H1 (cell line): ENCODE measurements around the gene RAD54L. TPM values are rescaled to one million over a fixed set of nuclear protein-coding genes. Genes with fewer than 3 reads are reported as not detected.
A peak's percentile ranks its signal among the peaks of the same experiment; 100 is the strongest.

Source experiments
- CTCF ChIA-PET: fragments of 300-600 bp; sonication (Branson Sonifier 250); formaldehyde crosslinking; loops from one replicate; lab custom pipeline; 2021; ENCODE audit not compliant: partially characterized antibody; lab: Charles Lee
- POLR2A ChIA-PET: fragments of 300-600 bp; sonication (Branson Sonifier 250); formaldehyde crosslinking; loops from one replicate; lab custom pipeline; 2021; ENCODE audit warnings: inconsistent platforms; ENCODE audit not compliant: partially characterized antibody; lab: Charles Lee
- DNase-seq, 2 experiments: peaks; one replicate each; pipeline versions ENCODE4 v3.0.0 to v3.0.0-alpha.2; 2010 to 2022; ENCODE audit warnings: low spot score in 2 of 2, low read depth in 1 of 2, mixed read lengths in 1 of 2
- FAIRE-seq: peaks from 2 replicates; lab custom pipeline; 2011; peaks lifted over from hg19 to GRCh38; lab: Jason Lieb, UNC
- H2AFZ ChIP-seq: 2 replicates; pipeline ENCODE4 v1.8.1; 2012; ENCODE audit warnings: low read length, inconsistent platforms
- H2AK5ac ChIP-seq: 2 replicates; pipeline ENCODE4 v1.6.1; 2013; ENCODE audit warnings: low read depth, low read length
- H2BK120ac ChIP-seq: replicated peaks from 2 replicates; pipeline ENCODE3; 2013; ENCODE audit warnings: low read depth, low read length, inconsistent platforms
- H2BK12ac ChIP-seq: 2 replicates; pipeline ENCODE4 v1.6.1; 2013; ENCODE audit warnings: low read depth, low read length
- H2BK15ac ChIP-seq: 2 replicates; pipeline ENCODE4 v1.6.1; 2013; ENCODE audit warnings: low read length
- H2BK20ac ChIP-seq: 2 replicates; pipeline ENCODE4 v1.6.1; 2013; ENCODE audit warnings: low read length
- H2BK5ac ChIP-seq: 2 replicates; pipeline ENCODE4 v1.6.1; 2013; ENCODE audit warnings: low read depth, low read length
- H3K14ac ChIP-seq: 2 replicates; pipeline ENCODE4 v1.6.1; 2013; ENCODE audit warnings: inconsistent platforms; ENCODE audit not compliant: insufficient read length
- H3K18ac ChIP-seq: 2 replicates; pipeline ENCODE4 v1.6.1; 2013; ENCODE audit warnings: low read length; ENCODE audit errors: extremely low read depth
- H3K23ac ChIP-seq: 2 replicates; pipeline ENCODE4 v1.6.1; 2013; ENCODE audit warnings: inconsistent platforms; ENCODE audit not compliant: insufficient read length
- H3K23me2 ChIP-seq: 2 replicates; pipeline ENCODE4 v1.6.1; 2013; ENCODE audit warnings: low read depth, low read length
- H3K27ac ChIP-seq: 2 replicates; pipeline ENCODE4 v1.6.1; 2011; ENCODE audit warnings: low read depth, low read length, inconsistent platforms
- H3K27me3 ChIP-seq, 4 experiments: replicated peaks in 1 of 4; 1 replicate in 1 of 4; 2 replicates in 3 of 4; pipeline versions ENCODE4 v1.6.1 to v1.8.1; 2011 to 2013; ENCODE audit warnings: low read length in 3 of 4, mild to moderate bottlenecking in 3 of 4, inconsistent platforms in 2 of 4, mixed read lengths in 2 of 4, moderate library complexity in 1 of 4; ENCODE audit not compliant: control insufficient read depth in 3 of 4, insufficient read depth in 3 of 4; ENCODE audit errors: extremely low read depth in 1 of 4
- H3K36me3 ChIP-seq, 4 experiments: 2 replicates each; pipeline versions ENCODE4 v1.6.1 to v1.8.1; 2011 to 2013; ENCODE audit warnings: mild to moderate bottlenecking in 4 of 4, low read length in 3 of 4, moderate library complexity in 2 of 4, control low read depth in 1 of 4, inconsistent platforms in 1 of 4; ENCODE audit not compliant: insufficient read depth in 4 of 4, control insufficient read depth in 2 of 4
- H3K4ac ChIP-seq: replicated peaks from 2 replicates; pipeline ENCODE3; 2013; ENCODE audit warnings: low read length, low read depth, mixed read lengths, inconsistent platforms; ENCODE audit not compliant: insufficient read length
- H3K4me1 ChIP-seq, 4 experiments: replicated peaks in 1 of 4; 1 replicate in 1 of 4; 2 replicates in 3 of 4; pipeline versions ENCODE4 v1.6.1 to v1.8.1; 2011 to 2013; ENCODE audit warnings: low read length in 3 of 4, inconsistent platforms in 2 of 4, mixed read lengths in 1 of 4; ENCODE audit not compliant: insufficient read depth in 4 of 4, control insufficient read depth in 3 of 4
- H3K4me2 ChIP-seq, 2 experiments: 2 replicates each; pipeline versions ENCODE4 v1.6.1 to v1.8.1; 2011 to 2013; ENCODE audit warnings: low read depth in 2 of 2, low read length in 2 of 2, control low read depth in 1 of 2, inconsistent platforms in 1 of 2, mild to moderate bottlenecking in 1 of 2; ENCODE audit not compliant: insufficient read depth in 1 of 2
- H3K4me3 ChIP-seq, 4 experiments: fragments of 200-600, 300-600 bp in 1 of 4; sonication (generic), shearing (Covaris generic), sonication (Bioruptor Twin) in 1 of 4; 2 replicates each; pipeline versions ENCODE4 v1.5.1 to v1.8.1; 2011 to 2016; ENCODE audit warnings: low read length in 4 of 4, low read depth in 3 of 4, control low read depth in 2 of 4, inconsistent platforms in 2 of 4, mild to moderate bottlenecking in 2 of 4, mixed read lengths in 1 of 4, moderate library complexity in 1 of 4; ENCODE audit not compliant: insufficient read depth in 2 of 4; ENCODE audit errors: extremely low read depth in 1 of 4
- H3K56ac ChIP-seq: replicated peaks from 2 replicates; pipeline ENCODE3; 2013; ENCODE audit warnings: low read depth, mild to moderate bottlenecking, mixed read lengths, low read length, inconsistent platforms; ENCODE audit not compliant: insufficient read length
- H3K79me1 ChIP-seq: 2 replicates; pipeline ENCODE4 v1.6.1; 2013; ENCODE audit warnings: low read depth, low read length, control low read depth
- H3K79me2 ChIP-seq, 2 experiments: 2 replicates each; pipeline versions ENCODE4 v1.6.1 to v1.8.1; 2012 to 2013; ENCODE audit warnings: low read length in 2 of 2, mild to moderate bottlenecking in 2 of 2, inconsistent platforms in 1 of 2; ENCODE audit not compliant: insufficient read depth in 2 of 2, control insufficient read depth in 1 of 2
- H3K9ac ChIP-seq, 4 experiments: replicated peaks in 1 of 4; 1 replicate in 1 of 4; 2 replicates in 3 of 4; pipeline versions ENCODE4 v1.6.1 to v1.8.1; 2011 to 2013; ENCODE audit warnings: low read depth in 3 of 4, low read length in 3 of 4, control low read depth in 2 of 4, mild to moderate bottlenecking in 2 of 4, moderate library complexity in 2 of 4, inconsistent platforms in 1 of 4; ENCODE audit errors: extremely low read depth in 1 of 4
- H3K9me3 ChIP-seq, 2 experiments: 2 replicates each; pipeline versions ENCODE4 v1.6.1 to v1.8.1; 2012 to 2013; ENCODE audit warnings: mild to moderate bottlenecking in 2 of 2, moderate library complexity in 2 of 2, control low read depth in 1 of 2, inconsistent platforms in 1 of 2, low read depth in 1 of 2, low read length in 1 of 2, mixed read lengths in 1 of 2; ENCODE audit not compliant: insufficient read depth in 2 of 2
- H4K20me1 ChIP-seq, 2 experiments: replicated peaks in 1 of 2; 2 replicates each; pipeline versions ENCODE3 to v1.8.1; 2011 to 2013; ENCODE audit warnings: inconsistent platforms in 2 of 2, low read length in 2 of 2, mild to moderate bottlenecking in 1 of 2; ENCODE audit not compliant: insufficient read depth in 2 of 2, control insufficient read depth in 1 of 2
- H4K5ac ChIP-seq: 2 replicates; pipeline ENCODE4 v1.6.1; 2013; ENCODE audit warnings: low read length, low read depth, mixed read lengths, inconsistent platforms; ENCODE audit not compliant: insufficient read length
- H4K8ac ChIP-seq: 2 replicates; pipeline ENCODE4 v1.8.0; 2013; ENCODE audit warnings: mild to moderate bottlenecking, moderate library complexity, low read length, inconsistent platforms; ENCODE audit not compliant: insufficient read depth; ENCODE audit errors: extremely low read depth
- H4K91ac ChIP-seq: replicated peaks from 2 replicates; pipeline ENCODE3; 2013; ENCODE audit warnings: low read length, mixed read lengths, inconsistent platforms; ENCODE audit not compliant: insufficient read length
- RXRA ChIP-seq: IDR thresholded peaks from 2 replicates; pipeline ENCODE4 v1.6.1; 2011; ENCODE audit warnings: low read depth, mild to moderate bottlenecking, low read length, moderate library complexity; ENCODE audit not compliant: insufficient read depth
- TEAD4 ChIP-seq: IDR thresholded peaks from 2 replicates; pipeline ENCODE4 v1.6.1; 2012; ENCODE audit warnings: low read depth, low read length, inconsistent platforms, mixed read lengths
- WGBS, 2 experiments: shearing (Covaris generic) in 1 of 2; methylation state at CpG; one replicate each; pipeline versions ENCODE4 v1.1.6 to v1.1.7; 2013 to 2015; ENCODE audit warnings: low lambda C conversion rate in 2 of 2, mixed read lengths in 2 of 2, inconsistent platforms in 1 of 2, low coverage in 1 of 2, missing lambda C conversion rate in 1 of 2; ENCODE audit not compliant: insufficient replicate concordance in 2 of 2, insufficient coverage in 1 of 2, insufficient read length in 1 of 2; ENCODE audit errors: extremely low coverage in 1 of 2, missing lambda C conversion rate in 1 of 2; 5-methylcytosine and 5-hydroxymethylcytosine counted together
- polyA plus RNA-seq, 7 experiments: library from polyadenylated mRNA; depleted of rRNA in 3 of 7; stranded (reverse) in 5 of 7; unstranded in 2 of 7; fragments of >200 nt in 5 of 7; fragments of 200-250 nt in 2 of 7; gene quantifications; 1 replicate in 5 of 7; 2 replicates in 1 of 7; 4 replicates in 1 of 7; pipeline versions ENCODE4 v1.2.1 to v1.2.3, GENCODE V29; 2011 to 2013; ENCODE audit warnings: missing spikeins in 2 of 7, mixed read lengths in 2 of 7
- total RNA-seq: library from RNA; stranded (reverse); fragmentation: NEBNext Ultra II Directional; extraction: Animal tissue kit (Norgen Biotek cat#: 25700); gene quantifications from 2 replicates; pipeline ENCODE4 v1.2.1, GENCODE V29; 2021

RAD54L gene
- total and polyA plus RNA-seq, 2 of the 8 experiments (the other 6 are each of a cell fraction or from before 2014, with no cell fraction given) = 43.5 to 50.3 TPM

DNA sequence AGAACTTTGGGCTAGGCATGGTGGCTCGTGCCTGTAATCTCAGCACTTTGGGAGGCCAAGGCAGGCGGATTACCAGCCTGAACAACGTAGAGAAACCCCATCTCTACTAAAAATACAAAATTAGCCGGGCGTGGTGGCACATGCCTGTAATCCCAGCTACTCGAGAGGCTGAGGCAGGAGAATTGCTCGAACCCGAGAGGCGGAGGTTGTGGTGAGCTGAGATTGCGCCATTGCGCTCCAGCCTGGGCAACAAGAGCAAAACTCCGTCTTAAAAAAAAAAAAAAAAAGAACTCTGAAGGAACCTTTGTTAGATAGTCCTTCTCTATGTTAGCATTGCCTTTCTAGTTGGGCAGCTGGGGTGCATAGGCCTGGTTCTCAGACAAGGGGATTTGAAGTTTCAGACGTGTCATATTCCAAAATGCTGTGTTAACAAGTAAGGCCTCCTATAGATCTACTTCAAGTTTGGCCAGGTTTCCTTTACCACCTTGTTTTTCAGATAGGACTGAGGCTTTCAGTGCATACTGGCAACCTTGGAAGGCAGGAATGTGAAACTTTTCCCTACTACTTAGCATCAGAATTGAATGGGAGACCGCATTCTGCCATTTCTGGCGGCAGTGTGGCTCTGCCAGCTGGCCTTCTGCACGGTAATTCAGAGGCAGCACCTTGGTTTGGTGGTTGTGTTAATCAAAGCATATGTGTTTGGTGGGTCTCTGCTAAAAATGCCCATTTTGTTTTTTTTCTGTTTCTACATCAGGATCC, 62.0 kb downstream of the RAD54L start:
- Histone ChIP-seq H3K4me2 (no peak overlapping the region; a peak in 1 of 4 replicates), H3K23me2 (no peaks in the 10 kb centered on the region; the same call in 1 of the 2 replicates), H3K56ac (no peak overlapping the region), H3K9me3 (no peaks in the 10 kb centered on the region), H3K4ac (no peak overlapping the region), H3K4me3 (no peak overlapping the region), H4K20me1 (peaks cover 13 to 16% of the 10 kb centered on the region in 2 experiments), H4K5ac (no peak overlapping the region), H3K14ac (no peak overlapping the region), H2AK5ac (no peak overlapping the region), H4K8ac (no peak overlapping the region), H3K18ac (no peak overlapping the region), H2BK15ac (no peak overlapping the region), H3K27me3 (no peaks in the 10 kb centered on the region), H2AFZ (no peak overlapping the region), H2BK20ac (no peak overlapping the region), H3K79me2 (peaks cover 31 to 53% of the 10 kb centered on the region in 2 experiments), H3K23ac (no peak overlapping the region), H2BK120ac (no peak overlapping the region), H2BK5ac (no peak overlapping the region), H4K91ac (no peak overlapping the region), H3K4me1 (peaks cover 0 to 13% (median 9%) of the 10 kb centered on the region in 4 experiments; a peak in 6 of 7 replicates), H3K79me1 (no peaks in the 10 kb centered on the region), H3K27ac (no peak overlapping the region), H2BK12ac (no peak overlapping the region), H3K36me3 (peaks cover 20 to 66% (median 41%) of the 10 kb centered on the region in 4 experiments), H3K9ac (no peak overlapping the region)
- 86% methylated on average over 16 of the region's 16 CpGs; no CpG with 5 or more reads in 1 of the 2 experiments for WGBS, 2 experiments
- POLR2A ChIA-PET = interaction anchor here (0.7 to 6.1 kb wide), 12 partner anchors 8 to 55 kb away, joined by 3 to 70 read pairs (median 10); partner anchors contain the start of gene NSUN4
- peak; percentile 72 for FAIRE-seq
- no peak for DNase-seq
- CTCF ChIA-PET = interaction anchor here (0.6 to 2.4 kb wide), 8 partner anchors 19 to 1255 kb away, joined by 3 to 8 read pairs (median 4); partner anchors contain the start of gene NSUN4
- TF ChIP-seq RXRA (no peak), TEAD4 (peak; percentile 77; the same call in 1 of the 2 replicates)
